ENCODE results near the gene CAPG. TPM values are rescaled to one million over a fixed set of nuclear protein-coding genes. Genes with fewer than 3 reads are reported as not detected.

CAPG gene
- 0.63 and 7.4 TPM in 2 replicates for total RNA-seq (2014; rRNA removed; shearing (Covaris generic); ENCODE audit: low replicate concordance)

- Histone ChIP-seq H3K79me2 (ENCODE audit: low read length) (no peaks in the 10 kb centered on the region), H3K9ac (ENCODE audit: low read length) (no peak within 1 kb of the TSS)
- peak; percentile 62 for DNase-seq
Observed at GRCh38 chr2:85409845-85410583, at the start of gene CAPG. TSS of gene CAPG (minus strand) at chr2:85410366. CDS start at chr2:85402145, 8,221 bp downstream.

GRCh38 chr2:85459771-85460170 lies 49.6 kb upstream of the CAPG start:
- Histone ChIP-seq H3K27ac (ENCODE audit: low read length) (no peak overlapping the region), H4K20me1 (ENCODE audit: insufficient read depth, low read depth, low read length) (no peaks in the 10 kb centered on the region), H3K4me1 (ENCODE audit: low read length) (no peaks in the 10 kb centered on the region), H3K36me3 (ENCODE audit: insufficient read depth, low read length) (no peaks in the 10 kb centered on the region), H3K4me2 (ENCODE audit: low read depth, low read length, poor library complexity, severe bottlenecking) (no peak overlapping the region), H3K27me3 (ENCODE audit: low read length) (no peaks in the 10 kb centered on the region), H3K9me3 (ENCODE audit: low read length) (no peaks in the 10 kb centered on the region), H2AFZ (ENCODE audit: low read length) (no peak overlapping the region), H3K79me2 (ENCODE audit: low read length) (no peaks in the 10 kb centered on the region), H3K9me2 (replicated peaks; ENCODE audit: insufficient read depth, low read length) (no peaks in the 10 kb centered on the region), H3K4me3 (ENCODE audit: low read length) (no peak overlapping the region), H3K9ac (ENCODE audit: low read length) (no peak overlapping the region)
- DNase-seq = no peak

More at GRCh38 chr2:85409845-85410583, at the start of gene CAPG:
- no peaks in the 10 kb centered on the region for H3K27me3 ChIP-seq (ENCODE audit: low read length)
- peak within 1 kb of the TSS; percentile 16 for H3K4me2 ChIP-seq (ENCODE audit: low read depth, low read length, poor library complexity, severe bottlenecking)
- no peaks in the 10 kb centered on the region for H3K9me2 ChIP-seq (replicated peaks; ENCODE audit: insufficient read depth, low read length)
- no peak within 1 kb of the TSS for H3K27ac ChIP-seq (ENCODE audit: low read length)
- no peaks in the 10 kb centered on the region for H3K36me3 ChIP-seq (ENCODE audit: insufficient read depth, low read length)
- no peaks in the 10 kb centered on the region for H4K20me1 ChIP-seq (ENCODE audit: insufficient read depth, low read depth, low read length)
- H3K4me1 ChIP-seq (ENCODE audit: low read length) = peaks cover 21% of the 10 kb centered on the region
- no peak within 1 kb of the TSS for H3K4me3 ChIP-seq (ENCODE audit: low read length)
- no peaks in the 10 kb centered on the region for H3K9me3 ChIP-seq (ENCODE audit: low read length)
- no peak within 1 kb of the TSS for H2AFZ ChIP-seq (ENCODE audit: low read length)

GRCh38 chr2:85458601-85459563 lies 48.7 kb upstream of the CAPG start:
- Histone ChIP-seq H3K9ac (ENCODE audit: low read length) (no peak overlapping the region), H2AFZ (ENCODE audit: low read length) (no peak overlapping the region)

GRCh38 chr2:85457877-85458316 lies 47.7 kb upstream of the CAPG start:
- no peak overlapping the region for H3K9ac ChIP-seq (ENCODE audit: low read length)
- no peaks in the 10 kb centered on the region for H3K9me3 ChIP-seq (ENCODE audit: low read length)
- H3K4me1 ChIP-seq (ENCODE audit: low read length) = no peaks in the 10 kb centered on the region
- H3K4me3 ChIP-seq (ENCODE audit: low read length) = no peak overlapping the region
- no peak overlapping the region for H3K4me2 ChIP-seq (ENCODE audit: low read depth, low read length, poor library complexity, severe bottlenecking)
- no peaks in the 10 kb centered on the region for H3K9me2 ChIP-seq (replicated peaks; ENCODE audit: insufficient read depth, low read length)
- no peak for DNase-seq
- H3K27me3 ChIP-seq (ENCODE audit: low read length) = no peaks in the 10 kb centered on the region
- H4K20me1 ChIP-seq (ENCODE audit: insufficient read depth, low read depth, low read length) = no peaks in the 10 kb centered on the region
- no peak overlapping the region for H2AFZ ChIP-seq (ENCODE audit: low read length)
- H3K27ac ChIP-seq (ENCODE audit: low read length) = no peak overlapping the region
- no peaks in the 10 kb centered on the region for H3K36me3 ChIP-seq (ENCODE audit: insufficient read depth, low read length)
- no peaks in the 10 kb centered on the region for H3K79me2 ChIP-seq (ENCODE audit: low read length)

More at GRCh38 chr2:85458601-85459563, 48.7 kb upstream of the CAPG start:
- Histone ChIP-seq H3K4me3 (ENCODE audit: low read length) (no peak overlapping the region), H3K9me3 (ENCODE audit: low read length) (no peaks in the 10 kb centered on the region), H3K4me1 (ENCODE audit: low read length) (no peaks in the 10 kb centered on the region), H3K4me2 (ENCODE audit: low read depth, low read length, poor library complexity, severe bottlenecking) (no peak overlapping the region), H4K20me1 (ENCODE audit: insufficient read depth, low read depth, low read length) (no peaks in the 10 kb centered on the region), H3K27me3 (ENCODE audit: low read length) (no peaks in the 10 kb centered on the region), H3K27ac (ENCODE audit: low read length) (no peak overlapping the region), H3K79me2 (ENCODE audit: low read length) (no peaks in the 10 kb centered on the region), H3K9me2 (replicated peaks; ENCODE audit: insufficient read depth, low read length) (no peaks in the 10 kb centered on the region), H3K36me3 (ENCODE audit: insufficient read depth, low read length) (no peaks in the 10 kb centered on the region)
- no peak for DNase-seq

GRCh38 chr2:85457043-85457442 lies 46.9 kb upstream of the CAPG start:
- H3K9me2 ChIP-seq (replicated peaks; ENCODE audit: insufficient read depth, low read length) = no peaks in the 10 kb centered on the region
- H3K4me3 ChIP-seq (ENCODE audit: low read length) = no peak overlapping the region
- no peaks in the 10 kb centered on the region for H3K4me1 ChIP-seq (ENCODE audit: low read length)
- H3K79me2 ChIP-seq (ENCODE audit: low read length) = no peaks in the 10 kb centered on the region
- no peaks in the 10 kb centered on the region for H3K36me3 ChIP-seq (ENCODE audit: insufficient read depth, low read length)
- no peak overlapping the region for H3K4me2 ChIP-seq (ENCODE audit: low read depth, low read length, poor library complexity, severe bottlenecking)
- no peak overlapping the region for H3K9ac ChIP-seq (ENCODE audit: low read length)
- H3K27me3 ChIP-seq (ENCODE audit: low read length) = no peaks in the 10 kb centered on the region
- H3K27ac ChIP-seq (ENCODE audit: low read length) = no peak overlapping the region
- no peak overlapping the region for H2AFZ ChIP-seq (ENCODE audit: low read length)
- H4K20me1 ChIP-seq (ENCODE audit: insufficient read depth, low read depth, low read length) = no peaks in the 10 kb centered on the region
- H3K9me3 ChIP-seq (ENCODE audit: low read length) = no peaks in the 10 kb centered on the region
- no peak for DNase-seq

- Histone ChIP-seq H3K9ac (ENCODE audit: low read length) (no peak overlapping the region), H3K36me3 (ENCODE audit: insufficient read depth, low read length) (no peaks in the 10 kb centered on the region), H3K9me2 (replicated peaks; ENCODE audit: insufficient read depth, low read length) (no peaks in the 10 kb centered on the region), H3K4me2 (ENCODE audit: low read depth, low read length, poor library complexity, severe bottlenecking) (no peak overlapping the region), H3K79me2 (ENCODE audit: low read length) (no peaks in the 10 kb centered on the region), H3K9me3 (ENCODE audit: low read length) (no peaks in the 10 kb centered on the region), H3K4me3 (ENCODE audit: low read length) (no peak overlapping the region), H4K20me1 (ENCODE audit: insufficient read depth, low read depth, low read length) (no peaks in the 10 kb centered on the region), H3K27ac (ENCODE audit: low read length) (no peak overlapping the region), H3K4me1 (ENCODE audit: low read length) (no peaks in the 10 kb centered on the region), H3K27me3 (ENCODE audit: low read length) (no peaks in the 10 kb centered on the region), H2AFZ (ENCODE audit: low read length) (no peak overlapping the region)
- no peak for DNase-seq
Observed at GRCh38 chr2:85455552-85456090, 45.5 kb upstream of the CAPG start.

- Histone ChIP-seq H3K4me2 (ENCODE audit: low read depth, low read length, poor library complexity, severe bottlenecking) (no peak overlapping the region), H3K27ac (ENCODE audit: low read length) (no peak overlapping the region), H4K20me1 (ENCODE audit: insufficient read depth, low read depth, low read length) (no peaks in the 10 kb centered on the region), H3K4me1 (ENCODE audit: low read length) (peaks cover 11% of the 10 kb centered on the region), H3K79me2 (ENCODE audit: low read length) (no peaks in the 10 kb centered on the region), H3K36me3 (ENCODE audit: insufficient read depth, low read length) (no peaks in the 10 kb centered on the region), H3K9me3 (ENCODE audit: low read length) (no peaks in the 10 kb centered on the region), H2AFZ (ENCODE audit: low read length) (0 out of 2 replicates have a peak overlapping the region, but pooled peaks have one; percentile 17), H3K9me2 (replicated peaks; ENCODE audit: insufficient read depth, low read length) (no peaks in the 10 kb centered on the region), H3K4me3 (ENCODE audit: low read length) (no peak overlapping the region), H3K27me3 (ENCODE audit: low read length) (no peaks in the 10 kb centered on the region), H3K9ac (ENCODE audit: low read length) (no peak overlapping the region)
- no peak for DNase-seq
Observed at GRCh38 chr2:85453571-85453970, 43.4 kb upstream of the CAPG start.

- Histone ChIP-seq H3K4me3 (ENCODE audit: low read length) (no peak overlapping the region), H3K27me3 (ENCODE audit: low read length) (no peaks in the 10 kb centered on the region), H3K4me2 (ENCODE audit: low read depth, low read length, poor library complexity, severe bottlenecking) (no peak overlapping the region), H4K20me1 (ENCODE audit: insufficient read depth, low read depth, low read length) (no peaks in the 10 kb centered on the region), H3K4me1 (ENCODE audit: low read length) (peaks cover 11% of the 10 kb centered on the region), H3K9me3 (ENCODE audit: low read length) (no peaks in the 10 kb centered on the region), H3K9me2 (replicated peaks; ENCODE audit: insufficient read depth, low read length) (no peaks in the 10 kb centered on the region), H3K9ac (ENCODE audit: low read length) (no peak overlapping the region), H3K27ac (ENCODE audit: low read length) (no peak overlapping the region), H3K36me3 (ENCODE audit: insufficient read depth, low read length) (no peaks in the 10 kb centered on the region), H2AFZ (ENCODE audit: low read length) (no peak overlapping the region), H3K79me2 (ENCODE audit: low read length) (no peaks in the 10 kb centered on the region)
- no peak for DNase-seq
Observed at GRCh38 chr2:85452237-85452636, 42.1 kb upstream of the CAPG start.
